T1000 (cell line): ENCODE measurements around the gene IDI1.

ENCODE experiments used
- DNase-seq: peaks from one replicate; lab custom pipeline; 2025; ENCODE audit warnings: mixed read lengths; lab: John Stamatoyannopoulos, UW

Gene IDI1

DNA sequence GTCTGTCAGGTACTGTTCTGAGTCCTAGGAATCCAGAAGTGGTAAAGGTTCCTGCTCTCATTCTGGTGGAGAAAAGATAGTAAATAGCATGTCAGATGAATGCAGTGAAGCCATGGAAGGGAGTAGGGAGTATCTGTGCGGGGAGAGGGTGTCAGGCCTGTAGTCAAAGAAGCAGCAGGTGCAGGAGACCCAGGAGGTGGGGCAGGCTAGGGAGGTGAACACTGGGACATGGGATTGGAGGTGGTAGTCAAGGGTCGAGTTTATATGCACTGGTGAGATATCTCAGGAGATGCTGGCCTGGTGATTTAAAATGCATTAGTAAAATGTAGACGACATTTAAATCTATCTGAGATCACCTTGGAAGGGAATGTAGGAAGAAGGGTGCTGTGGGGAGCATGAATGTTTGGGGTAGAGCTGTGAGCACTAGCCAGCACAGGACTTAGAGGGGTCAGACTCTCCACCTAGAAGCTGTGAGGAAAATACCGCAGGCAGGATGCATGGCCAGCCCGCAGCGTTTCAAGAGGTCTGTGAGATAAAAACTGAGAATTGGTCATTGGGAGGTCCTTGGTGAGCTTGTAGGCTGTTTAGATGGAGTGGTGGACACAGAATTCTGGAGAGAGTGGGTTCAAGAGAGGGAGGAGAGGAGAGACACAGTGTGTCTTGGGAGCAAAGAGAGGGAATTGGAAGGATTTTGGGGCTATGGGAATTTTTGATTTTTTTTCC lies 53.9 kb downstream of the IDI1 start:
- no peak for DNase-seq

DNA sequence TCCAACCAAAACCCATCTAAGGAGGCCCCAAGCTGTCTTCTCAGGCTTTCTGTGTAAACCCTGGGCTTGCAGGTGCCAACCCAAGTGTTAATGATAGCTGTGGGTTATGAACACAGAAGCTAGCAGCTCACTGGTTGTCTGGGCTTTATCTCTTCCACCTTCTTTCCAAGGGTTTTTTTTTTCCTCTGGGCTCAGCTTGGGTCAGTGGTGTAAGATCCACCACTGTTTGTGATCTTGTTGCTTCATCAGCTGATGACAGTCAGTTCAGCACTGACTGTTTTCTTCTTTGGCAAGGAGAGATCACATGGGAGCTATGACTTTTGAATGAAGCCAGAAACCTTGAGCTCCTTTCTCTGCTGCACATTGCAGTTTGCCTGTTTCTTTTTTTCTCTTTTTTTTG lies 56.0 kb downstream of the IDI1 start:
- no peak for DNase-seq

DNA sequence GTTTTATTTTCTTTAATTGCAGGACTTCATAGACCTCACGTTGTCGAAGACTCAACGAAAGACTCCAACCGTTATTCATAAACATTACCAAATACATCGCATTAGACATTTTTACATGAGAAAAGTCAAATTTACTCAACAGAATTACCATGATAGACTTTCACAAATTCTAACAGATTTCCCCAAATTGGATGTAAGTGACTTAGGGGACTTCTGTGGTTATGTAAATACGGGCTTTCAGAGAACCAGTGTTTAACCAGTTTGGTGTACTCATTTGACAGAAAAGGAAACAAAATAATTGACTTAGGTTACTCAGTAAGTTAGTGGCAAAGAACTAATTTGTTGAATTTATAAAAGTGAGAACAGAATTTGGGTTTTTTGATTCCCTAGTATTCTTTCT lies 56.5 kb downstream of the IDI1 start:
- DNase-seq = no peak

DNA sequence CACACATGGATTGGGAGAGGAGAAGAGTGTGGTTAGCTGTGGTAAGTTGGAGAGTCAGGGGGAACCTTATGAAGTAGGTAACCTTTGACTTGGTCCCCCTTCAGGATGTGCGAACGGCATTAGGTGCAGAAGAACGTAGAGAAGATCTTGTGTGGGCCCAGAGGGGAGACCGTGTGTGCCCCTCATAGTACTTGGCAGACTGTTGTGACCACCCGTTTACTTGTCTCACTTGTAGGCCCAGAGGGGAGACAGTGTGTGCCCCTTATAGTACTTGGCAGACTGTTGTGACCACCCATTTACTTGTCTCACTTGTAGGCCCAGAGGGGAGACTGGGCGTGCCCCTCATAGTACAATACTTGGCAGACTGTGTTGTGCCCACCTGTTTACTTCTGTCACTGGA lies 58.1 kb downstream of the IDI1 start:
- DNase-seq = no peak
